ENCODE measurements around the gene FIBP.

Gene FIBP

GRCh38 chr11:65883058-65883761 is 5.1 kb downstream of the FIBP start:
- Histone ChIP-seq H3K4me1 (ENCODE audit: control insufficient read depth, insufficient read depth, low read length) (peaks cover 10% of the 10 kb centered on the region), H3K4me3 (ENCODE audit: insufficient read depth, low read depth, low read length) (no peak overlapping the region), H3K36me3 (ENCODE audit: control insufficient read depth, insufficient read depth, low read length) (peaks cover 22% of the 10 kb centered on the region), H3K27me3 (ENCODE audit: control insufficient read depth, insufficient read depth, low read length, poor library complexity, severe bottlenecking) (no peaks in the 10 kb centered on the region), H3K27ac (ENCODE audit: insufficient read depth, low read depth, low read length, poor library complexity, severe bottlenecking) (no peak overlapping the region), H3K9me3 (ENCODE audit: control insufficient read depth, low read length) (no peaks in the 10 kb centered on the region)
- WGBS, 2 experiments: 96 to 98% methylated on average over 12 to 13 of the region's 13 CpGs

- Histone ChIP-seq H3K9me3 (ENCODE audit: control insufficient read depth, low read length) (no peaks in the 10 kb centered on the region), H3K4me3 (ENCODE audit: insufficient read depth, low read depth, low read length) (no peak overlapping the region), H3K36me3 (ENCODE audit: control insufficient read depth, insufficient read depth, low read length) (peaks cover 22% of the 10 kb centered on the region), H3K4me1 (ENCODE audit: control insufficient read depth, insufficient read depth, low read length) (peaks cover 6% of the 10 kb centered on the region), H3K27me3 (ENCODE audit: control insufficient read depth, insufficient read depth, low read length, poor library complexity, severe bottlenecking) (no peaks in the 10 kb centered on the region), H3K27ac (ENCODE audit: insufficient read depth, low read depth, low read length, poor library complexity, severe bottlenecking) (no peak overlapping the region)
- 95 to 97% methylated on average over 30 of the region's 30 CpGs for WGBS, 2 experiments
Observed at GRCh38 chr11:65882120-65883057, 5.9 kb downstream of the FIBP start.

DNA sequence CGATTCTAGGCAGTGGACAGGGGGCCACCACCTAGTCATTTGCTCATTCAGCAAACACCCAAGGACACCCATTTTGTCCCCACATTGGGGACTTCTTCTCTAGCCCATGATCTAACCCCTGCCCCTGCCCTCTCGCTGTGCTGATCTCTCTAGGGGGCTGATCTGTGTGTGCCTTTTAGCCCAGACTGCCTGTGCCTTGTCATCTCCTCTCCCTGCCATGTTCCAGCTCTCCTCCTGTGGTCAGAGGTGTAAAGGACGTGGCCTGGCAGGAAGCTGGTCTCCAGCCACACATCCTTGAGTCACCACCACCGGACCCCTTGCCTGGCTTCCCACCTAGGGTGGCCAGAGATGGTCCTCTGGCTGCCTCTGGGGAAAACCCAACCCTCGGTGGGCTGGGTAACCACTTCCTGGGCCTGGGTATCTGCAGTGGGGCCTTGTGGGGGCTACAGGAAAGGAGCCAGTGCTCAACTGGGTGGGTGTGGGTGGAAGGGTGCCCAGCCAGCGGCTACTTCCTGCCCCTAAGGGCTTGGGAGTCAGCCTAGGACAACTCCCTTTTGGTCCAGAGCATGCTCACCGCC is 7.3 kb downstream of the FIBP start:
- peaks cover 19% of the 10 kb centered on the region for H3K36me3 ChIP-seq (ENCODE audit: control insufficient read depth, insufficient read depth, low read length)
- H3K4me3 ChIP-seq (ENCODE audit: insufficient read depth, low read depth, low read length): no peak overlapping the region
- H3K9me3 ChIP-seq (ENCODE audit: control insufficient read depth, low read length): no peaks in the 10 kb centered on the region
- H3K27me3 ChIP-seq (ENCODE audit: control insufficient read depth, insufficient read depth, low read length, poor library complexity, severe bottlenecking): no peaks in the 10 kb centered on the region
- peaks cover 3% of the 10 kb centered on the region for H3K4me1 ChIP-seq (ENCODE audit: control insufficient read depth, insufficient read depth, low read length)
- H3K27ac ChIP-seq (ENCODE audit: insufficient read depth, low read depth, low read length, poor library complexity, severe bottlenecking): no peak overlapping the region
- 92% methylated on average over 7 of the region's 7 CpGs for WGBS, 2 experiments

GRCh38 chr11:65880027-65880426 is 8.2 kb downstream of the FIBP start:
- no peak overlapping the region for H3K4me3 ChIP-seq (ENCODE audit: insufficient read depth, low read depth, low read length)
- H3K36me3 ChIP-seq (ENCODE audit: control insufficient read depth, insufficient read depth, low read length): peaks cover 19% of the 10 kb centered on the region
- H3K27ac ChIP-seq (ENCODE audit: insufficient read depth, low read depth, low read length, poor library complexity, severe bottlenecking): no peak overlapping the region
- H3K4me1 ChIP-seq (ENCODE audit: control insufficient read depth, insufficient read depth, low read length): peaks cover 3% of the 10 kb centered on the region
- no peaks in the 10 kb centered on the region for H3K9me3 ChIP-seq (ENCODE audit: control insufficient read depth, low read length)
- 90 to 91% methylated on average over 7 of the region's 7 CpGs for WGBS, 2 experiments
- H3K27me3 ChIP-seq (ENCODE audit: control insufficient read depth, insufficient read depth, low read length, poor library complexity, severe bottlenecking): no peaks in the 10 kb centered on the region

- Histone ChIP-seq H3K4me3 (ENCODE audit: insufficient read depth, low read depth, low read length) (no peak within 1 kb of the TSS), H3K27me3 (ENCODE audit: control insufficient read depth, insufficient read depth, low read length, poor library complexity, severe bottlenecking) (no peaks in the 10 kb centered on the region), H3K9me3 (ENCODE audit: control insufficient read depth, low read length) (no peaks in the 10 kb centered on the region), H3K4me1 (ENCODE audit: control insufficient read depth, insufficient read depth, low read length) (peaks cover 3% of the 10 kb centered on the region), H3K36me3 (ENCODE audit: control insufficient read depth, insufficient read depth, low read length) (peaks cover 19% of the 10 kb centered on the region), H3K27ac (ENCODE audit: insufficient read depth, low read depth, low read length, poor library complexity, severe bottlenecking) (no peak within 1 kb of the TSS)
- WGBS, 2 experiments: 82 to 88% methylated on average over 7 of the region's 7 CpGs
Observed at GRCh38 chr11:65879617-65880016, 8.7 kb downstream of the FIBP start, which contains the start of gene CTSW. TSS of gene CTSW (plus strand) at chr11:65879837. CDS start at chr11:65879855, 18 bp downstream.

DNA sequence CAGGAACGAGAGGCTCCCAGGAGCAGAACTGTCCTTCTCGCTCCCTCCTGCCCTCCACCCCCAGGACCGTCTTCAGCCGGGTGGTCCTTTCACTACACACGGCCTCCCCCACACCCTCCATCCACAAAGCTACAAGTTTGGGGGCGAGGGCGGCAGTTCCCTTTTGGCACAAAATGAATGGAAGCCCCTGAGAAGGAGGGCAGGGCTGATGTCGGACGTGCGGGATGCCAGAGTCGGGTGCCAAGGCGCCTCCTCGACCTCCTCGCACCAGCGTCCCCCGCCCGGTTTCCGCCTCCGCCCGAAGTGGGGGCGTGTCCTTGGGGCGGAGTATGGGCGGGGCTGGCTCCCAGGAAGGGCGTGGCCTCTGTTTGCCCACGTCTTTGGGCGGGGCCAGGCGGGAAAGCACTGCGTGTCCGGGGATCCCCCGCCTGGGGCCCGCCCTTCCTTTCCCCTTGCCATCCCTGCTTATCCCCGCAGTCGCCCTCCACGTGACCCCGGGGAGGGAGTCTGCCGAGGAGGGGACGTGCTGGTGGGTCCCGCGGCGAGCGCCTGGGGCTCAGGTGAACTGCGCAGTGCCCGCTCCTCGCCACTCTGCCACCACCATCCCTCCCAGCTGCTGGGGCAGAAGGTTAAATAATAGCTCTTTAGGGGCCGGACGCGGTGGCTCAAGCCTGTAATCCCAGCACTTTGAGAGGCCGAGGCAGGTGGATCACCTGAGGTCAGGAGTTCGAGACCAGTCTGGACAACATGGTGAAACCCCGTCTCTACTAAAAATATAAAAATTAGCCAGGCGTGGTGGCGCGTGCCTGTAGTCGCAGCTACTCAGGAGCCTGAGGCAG is 14.7 kb downstream of the FIBP start:
- Histone ChIP-seq H3K9me3 (ENCODE audit: control insufficient read depth, low read length) (no peaks in the 10 kb centered on the region), H3K27ac (ENCODE audit: insufficient read depth, low read depth, low read length, poor library complexity, severe bottlenecking) (no peak overlapping the region), H3K4me1 (ENCODE audit: control insufficient read depth, insufficient read depth, low read length) (peaks cover 4% of the 10 kb centered on the region), H3K36me3 (ENCODE audit: control insufficient read depth, insufficient read depth, low read length) (no peaks in the 10 kb centered on the region), H3K4me3 (ENCODE audit: insufficient read depth, low read depth, low read length) (peak overlapping the region; percentile 44), H3K27me3 (ENCODE audit: control insufficient read depth, insufficient read depth, low read length, poor library complexity, severe bottlenecking) (peaks cover 19% of the 10 kb centered on the region)
- 11% methylated on average over 54 of the region's 54 CpGs for WGBS, 2 experiments

GRCh38 chr11:65872586-65873317 is 15.5 kb downstream of the FIBP start, which contains the start of gene EFEMP2:
TSS of gene EFEMP2 (minus strand) at chr11:65872800. CDS start at chr11:65872354, 446 bp downstream.
- 1% methylated on average over 69 of the region's 69 CpGs for WGBS, 2 experiments
- no peaks in the 10 kb centered on the region for H3K9me3 ChIP-seq (ENCODE audit: control insufficient read depth, low read length)
- peaks cover 19% of the 10 kb centered on the region for H3K27me3 ChIP-seq (ENCODE audit: control insufficient read depth, insufficient read depth, low read length, poor library complexity, severe bottlenecking)
- no peaks in the 10 kb centered on the region for H3K36me3 ChIP-seq (ENCODE audit: control insufficient read depth, insufficient read depth, low read length)
- peak within 1 kb of the TSS; percentile 44 for H3K4me3 ChIP-seq (ENCODE audit: insufficient read depth, low read depth, low read length)
- peaks cover 4% of the 10 kb centered on the region for H3K4me1 ChIP-seq (ENCODE audit: control insufficient read depth, insufficient read depth, low read length)
- no peak within 1 kb of the TSS for H3K27ac ChIP-seq (ENCODE audit: insufficient read depth, low read depth, low read length, poor library complexity, severe bottlenecking)

GRCh38 chr11:65871811-65872548 is 16.3 kb downstream of the FIBP start:
- 36 to 39% methylated on average over 26 of the region's 26 CpGs for WGBS, 2 experiments
- Histone ChIP-seq H3K4me3 (ENCODE audit: insufficient read depth, low read depth, low read length) (peak overlapping the region; percentile 44), H3K36me3 (ENCODE audit: control insufficient read depth, insufficient read depth, low read length) (no peaks in the 10 kb centered on the region), H3K9me3 (ENCODE audit: control insufficient read depth, low read length) (no peaks in the 10 kb centered on the region), H3K27me3 (ENCODE audit: control insufficient read depth, insufficient read depth, low read length, poor library complexity, severe bottlenecking) (peaks cover 19% of the 10 kb centered on the region), H3K4me1 (ENCODE audit: control insufficient read depth, insufficient read depth, low read length) (peaks cover 4% of the 10 kb centered on the region), H3K27ac (ENCODE audit: insufficient read depth, low read depth, low read length, poor library complexity, severe bottlenecking) (no peak overlapping the region)
